Measurements from ENCODE around the gene RANBP17. TPM values are rescaled to one million over a fixed set of nuclear protein-coding genes. Genes with fewer than 3 reads are reported as not detected.

RANBP17 gene
- total and polyA plus RNA-seq, 2 experiments from 2014 or later: 43.8 to 53.1 TPM

DNA sequence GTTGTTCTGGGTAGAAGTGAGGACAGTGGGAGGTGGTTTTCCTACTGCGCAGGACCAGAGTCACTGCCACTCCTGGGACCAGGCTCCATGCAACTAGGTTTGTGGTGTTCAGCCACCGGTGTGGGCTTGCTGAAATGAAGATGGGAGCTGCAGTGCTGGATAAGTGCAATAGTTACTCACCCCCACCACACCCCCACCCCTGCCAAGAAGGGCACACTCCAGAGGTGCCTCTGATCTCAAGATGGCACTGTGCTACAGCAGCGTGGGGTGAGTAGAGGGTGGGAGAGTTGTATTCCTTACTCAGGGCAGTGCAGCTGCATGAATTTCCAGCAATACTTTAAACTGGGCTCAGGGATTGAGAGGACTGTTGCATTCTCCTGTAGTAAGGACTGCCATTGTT lies 259.8 kb downstream of the RANBP17 start:
- Histone ChIP-seq H3K4me3 (no peak overlapping the region), H3K27me3 (ENCODE audit: insufficient read depth) (no peaks in the 10 kb centered on the region), H2AFZ (no peak overlapping the region), H3K9me2 (ENCODE audit: insufficient read depth) (no peaks in the 10 kb centered on the region), H4K20me1 (replicated peaks; ENCODE audit: insufficient read depth) (no peaks in the 10 kb centered on the region), H3F3A (replicated peaks; ENCODE audit: low read depth) (no peaks in the 10 kb centered on the region), H3K27ac (ENCODE audit: low read depth) (no peak overlapping the region), H3K4me1 (ENCODE audit: insufficient read depth) (no peaks in the 10 kb centered on the region), H3K79me2 (replicated peaks; ENCODE audit: insufficient read depth) (no peaks in the 10 kb centered on the region), H3K36me3 (ENCODE audit: insufficient read depth) (no peaks in the 10 kb centered on the region), H3K4me2 (no peak overlapping the region)
- no peak for DNase-seq (ENCODE audit: low spot score)
- Mint-ChIP-seq H3K4me3 (no peak overlapping the region), H3K4me1 (no peaks in the 10 kb centered on the region), H3K27ac (no peak overlapping the region), H3K36me3 (ENCODE audit: low read depth) (no peaks in the 10 kb centered on the region), H3K9me3 (no peaks in the 10 kb centered on the region), H3K27me3 (ENCODE audit: insufficient read depth, low read depth, poor library complexity) (peaks cover 7% of the 10 kb centered on the region)
- TF ChIP-seq STAT1 (IDR thresholded peaks at IDR 0.05; ENCODE audit: unreplicated experiment) (no peak), ZNF114 (CRISPR knock-in tag; IDR thresholded peaks at IDR 0.05) (no peak), NANOG (IDR thresholded peaks at IDR 0.05; ENCODE audit: borderline replicate concordance) (no peak), ZNF331 (CRISPR knock-in tag; IDR thresholded peaks at IDR 0.05; ENCODE audit: low read depth) (no peak), EZH2 (IDR thresholded peaks at IDR 0.05; ENCODE audit: low read depth, unreplicated experiment) (no peak), ZNF462 (CRISPR knock-in tag; IDR thresholded peaks at IDR 0.05) (no peak), POLR2AphosphoS5 (IDR thresholded peaks at IDR 0.05; ENCODE audit: low read depth) (no peak), CREB1 (CRISPR knock-in tag; IDR thresholded peaks at IDR 0.05; ENCODE audit: low read depth) (no peak)
- TF ChIP-seq, protein P1, sequence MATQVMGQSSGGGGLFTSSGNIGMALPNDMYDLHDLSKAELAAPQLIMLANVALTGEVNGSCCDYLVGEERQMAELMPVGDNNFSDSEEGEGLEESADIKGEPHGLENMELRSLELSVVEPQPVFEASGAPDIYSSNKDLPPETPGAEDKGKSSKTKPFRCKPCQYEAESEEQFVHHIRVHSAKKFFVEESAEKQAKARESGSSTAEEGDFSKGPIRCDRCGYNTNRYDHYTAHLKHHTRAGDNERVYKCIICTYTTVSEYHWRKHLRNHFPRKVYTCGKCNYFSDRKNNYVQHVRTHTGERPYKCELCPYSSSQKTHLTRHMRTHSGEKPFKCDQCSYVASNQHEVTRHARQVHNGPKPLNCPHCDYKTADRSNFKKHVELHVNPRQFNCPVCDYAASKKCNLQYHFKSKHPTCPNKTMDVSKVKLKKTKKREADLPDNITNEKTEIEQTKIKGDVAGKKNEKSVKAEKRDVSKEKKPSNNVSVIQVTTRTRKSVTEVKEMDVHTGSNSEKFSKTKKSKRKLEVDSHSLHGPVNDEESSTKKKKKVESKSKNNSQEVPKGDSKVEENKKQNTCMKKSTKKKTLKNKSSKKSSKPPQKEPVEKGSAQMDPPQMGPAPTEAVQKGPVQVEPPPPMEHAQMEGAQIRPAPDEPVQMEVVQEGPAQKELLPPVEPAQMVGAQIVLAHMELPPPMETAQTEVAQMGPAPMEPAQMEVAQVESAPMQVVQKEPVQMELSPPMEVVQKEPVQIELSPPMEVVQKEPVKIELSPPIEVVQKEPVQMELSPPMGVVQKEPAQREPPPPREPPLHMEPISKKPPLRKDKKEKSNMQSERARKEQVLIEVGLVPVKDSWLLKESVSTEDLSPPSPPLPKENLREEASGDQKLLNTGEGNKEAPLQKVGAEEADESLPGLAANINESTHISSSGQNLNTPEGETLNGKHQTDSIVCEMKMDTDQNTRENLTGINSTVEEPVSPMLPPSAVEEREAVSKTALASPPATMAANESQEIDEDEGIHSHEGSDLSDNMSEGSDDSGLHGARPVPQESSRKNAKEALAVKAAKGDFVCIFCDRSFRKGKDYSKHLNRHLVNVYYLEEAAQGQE (IDR thresholded peaks at IDR 0.05; ENCODE audit: unreplicated experiment): no peak
- ATAC-seq: no peak

Data from GM23338 (cell line).